ENCODE measurements around the gene HDAC7. TPM values are rescaled to one million over a fixed set of nuclear protein-coding genes. Genes with fewer than 3 reads are reported as not detected.

The HDAC7 gene
- total and polyA plus RNA-seq, 2 of the 13 experiments (the other 11 are each of a cell fraction or from before 2014, with no cell fraction given): 4.6 to 10.8 TPM

GRCh38 chr12:47824198-47824597 lies 4.5 kb upstream of the HDAC7 start (continued):
- no peak for TF ChIP-seq HNRNPUL1 (IDR thresholded peaks at IDR 0.05; ENCODE audit: low read depth, low read length)
- TF ChIP-seq ZNF839 (CRISPR knock-in tag; IDR thresholded peaks at IDR 0.05; ENCODE audit: borderline replicate concordance): no peak
- no peak for TF ChIP-seq ZNF446 (CRISPR knock-in tag; IDR thresholded peaks at IDR 0.05)
- no peak for TF ChIP-seq HOMEZ (CRISPR knock-in tag; IDR thresholded peaks at IDR 0.05; ENCODE audit: low read depth)
- TF ChIP-seq GABPA (IDR thresholded peaks at IDR 0.05; ENCODE audit: low read depth, low read length): no peak
- TF ChIP-seq GABPA (CRISPR knock-in tag; IDR thresholded peaks at IDR 0.05; ENCODE audit: low read depth): no peak

- H3K9me3 ChIP-seq (ENCODE audit: low read length): no peaks in the 10 kb centered on the region
- no peak overlapping the region for H3K4me3 ChIP-seq (replicated peaks in 1 of 3; ENCODE audit: insufficient read depth in 1 of 3, low read depth in 2 of 3, low read length in 3 of 3)
- H3K36me3 ChIP-seq (replicated peaks in 1 of 2; ENCODE audit: control insufficient read depth in 1 of 2, insufficient read depth in 2 of 2, low read length in 2 of 2): no peaks in the 10 kb centered on the region
- H3K27me3 ChIP-seq (ENCODE audit: control insufficient read depth in 1 of 2, insufficient read depth in 2 of 2, low read length in 2 of 2): peaks cover 0 to 41% of the 10 kb centered on the region in 2 experiments; a peak in 3 of 5 replicates
- FAIRE-seq (no peak), DNase-seq (ENCODE audit: low spot score) (no peak), ATAC-seq (no peak)
- TF ChIP-seq TBL1XR1 (IDR thresholded peaks at IDR 0.05; ENCODE audit: borderline replicate concordance, low read length, partially characterized antibody) (no peak), ELF3 (CRISPR knock-in tag; IDR thresholded peaks at IDR 0.05) (no peak), ZFAT (CRISPR knock-in tag; conservative IDR thresholded peaks at IDR 0.05) (no peak), ZNF724P (CRISPR knock-in tag; IDR thresholded peaks at IDR 0.05; ENCODE audit: borderline replicate concordance) (no peak)
- CTCF ChIA-PET (ENCODE audit: low intra/inter-chr PET ratio, low total read pairs): no interaction called here
- in situ Hi-C loops (cut with HindIII; ENCODE audit: extremely low pct_ligation_motif_present, low pct_unique_long_range_greater_than_20kb): no loop called here
- intact Hi-C loops (cut with micrococcal nuclease; ENCODE audit: unreplicated experiment): no loop called here
- no peaks in the 10 kb centered on the region for H4K20me1 ChIP-seq (ENCODE audit: insufficient read depth, low read length)
- no peak overlapping the region for H3K4me2 ChIP-seq (ENCODE audit: low read depth, low read length)
- peaks cover 40% of the 10 kb centered on the region for H3K4me1 ChIP-seq (ENCODE audit: insufficient read depth, low read length)
- H2AFZ ChIP-seq (ENCODE audit: low read length): no peak overlapping the region
- WGBS (ENCODE audit: low lambda C conversion rate): 60% methylated on average over 5 of the region's 5 CpGs
- no peaks in the 10 kb centered on the region for H3K79me2 ChIP-seq (ENCODE audit: insufficient read depth, low read length)
- no TSS peak for BruUV-seq (replicated peaks)
- POLR2A ChIA-PET: no interaction called here
- H3K9ac ChIP-seq (ENCODE audit: insufficient read depth, low read depth, low read length): no peak overlapping the region
- H3K27ac ChIP-seq (ENCODE audit: extremely low read length, insufficient read depth, low read length): no peak overlapping the region
Observed at GRCh38 chr12:47823422-47824086, 3.9 kb upstream of the HDAC7 start.

All from HepG2 (cell line).